Stimulated activated CD4-positive, alpha-beta T cell treated with anti-CD3 and anti-CD28 coated beads, Interleukin-15, amount 100 ng/mL, for 48 hours (primary cell): ENCODE data around the gene DNAJC28.
A peak's percentile ranks its signal among the peaks of the same experiment; 100 is the strongest.
"Not testable (repeated sequence)": the region's sequence is repeated elsewhere in the genome, so short reads cannot be mapped to it uniquely, and the experiment has no call there.

Source experiments
- DNase-seq, 2 donors: peaks; one replicate each; pipeline ENCODE4 v3.0.0-alpha.2; 2020; ENCODE audit warnings: low read depth in 2 of 2

DNAJC28 gene

GRCh38 chr21:33480481-33481103 lies 10.9 kb downstream of the DNAJC28 start:
- DNase-seq, result no peak

- peak; percentile 93 to 96 for DNase-seq
These were observed 11.6 kb downstream of the DNAJC28 start, which contains the start of gene TMEM50B for GRCh38 chr21:33479679-33480480. Gene TMEM50B (minus strand): TSS chr21:33479974. CDS start chr21:33468885, 11,089 bp downstream.

- peak in 1 of 2 donors; percentile 23 for DNase-seq
These were observed 12.4 kb downstream of the DNAJC28 start for GRCh38 chr21:33478935-33479678.

- no peak for DNase-seq
These were observed 13.3 kb downstream of the DNAJC28 start for GRCh38 chr21:33478182-33478581.

GRCh38 chr21:33477066-33477465 lies 14.4 kb downstream of the DNAJC28 start:
- no peak for DNase-seq

- no peak for DNase-seq
These were observed 18.2 kb downstream of the DNAJC28 start for GRCh38 chr21:33473344-33473743.

GRCh38 chr21:33470701-33471100 lies 20.8 kb downstream of the DNAJC28 start:
- DNase-seq, result no peak

- not testable (repeated sequence) for DNase-seq
These were observed 22.3 kb downstream of the DNAJC28 start for GRCh38 chr21:33469183-33469582.

- no peak for DNase-seq
These were observed 29.8 kb downstream of the DNAJC28 start for GRCh38 chr21:33461538-33462250.

GRCh38 chr21:33458861-33459260 lies 32.7 kb downstream of the DNAJC28 start:
- no peak for DNase-seq

- DNase-seq, result no peak
These were observed 35.6 kb downstream of the DNAJC28 start for GRCh38 chr21:33455686-33456446.

- no peak for DNase-seq
These were observed 39.2 kb downstream of the DNAJC28 start for GRCh38 chr21:33452362-33452761.

- DNase-seq, result no peak
These were observed 39.9 kb downstream of the DNAJC28 start for GRCh38 chr21:33451634-33452071.

- DNase-seq, result no peak
These were observed 41.9 kb downstream of the DNAJC28 start for GRCh38 chr21:33449616-33450015.

- DNase-seq, result not testable (repeated sequence)
These were observed 44.9 kb downstream of the DNAJC28 start for GRCh38 chr21:33446620-33447019.

GRCh38 chr21:33444499-33444898 lies 47.0 kb downstream of the DNAJC28 start:
- no peak for DNase-seq

GRCh38 chr21:33443194-33443593 lies 48.3 kb downstream of the DNAJC28 start:
- DNase-seq, result no peak

- DNase-seq, result no peak
These were observed 49.7 kb downstream of the DNAJC28 start for GRCh38 chr21:33441489-33442477.
